ENCODE measurements around the gene TMEM9. TPM values are rescaled to one million over a fixed set of nuclear protein-coding genes. Genes with fewer than 3 reads are reported as not detected.

TMEM9 gene
- total and polyA plus RNA-seq, 9 of the 15 experiments (the other 6 are each of a cell fraction or from before 2014, with no cell fraction given), result 30.4 to 107 (median 67.6) TPM

DNA sequence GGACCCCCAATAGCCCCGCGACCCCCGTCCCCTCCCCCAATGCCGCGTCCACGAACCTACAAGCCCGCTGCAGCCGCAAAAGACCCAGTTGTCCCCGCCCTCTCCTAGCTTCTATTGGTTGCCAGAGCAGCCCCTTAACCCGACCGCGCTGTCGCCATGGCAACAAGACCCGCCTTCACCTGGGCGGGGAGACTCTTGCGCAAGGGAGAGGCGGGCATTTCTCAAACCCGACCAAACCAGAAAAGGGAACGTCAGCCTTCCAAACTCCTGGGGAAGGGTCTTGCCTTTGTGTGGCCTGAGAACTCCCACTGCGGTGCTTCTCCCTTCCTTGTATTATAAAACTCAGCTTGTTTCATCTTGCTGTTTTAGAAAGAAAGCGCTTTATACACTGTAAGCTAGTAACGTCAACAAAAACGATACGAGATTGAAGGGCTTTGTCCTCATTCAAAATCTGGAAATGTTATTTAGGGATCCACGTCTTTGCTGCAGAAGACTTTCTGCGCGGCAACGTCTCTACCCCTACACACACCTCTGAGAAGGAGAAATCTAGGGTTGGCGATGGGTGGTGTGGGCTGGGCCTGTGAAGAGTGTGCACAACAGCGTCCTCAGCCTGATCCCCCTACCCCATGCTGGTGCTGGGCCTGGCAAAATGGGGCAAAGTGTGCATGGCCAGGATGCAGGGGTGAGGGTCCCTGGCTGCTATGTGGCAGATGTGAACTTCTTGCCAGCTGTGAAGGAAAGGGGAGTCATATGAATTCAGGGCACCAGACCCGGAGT, at the start of gene TMEM9 (continued):
- TF ChIP-seq, protein P1, sequence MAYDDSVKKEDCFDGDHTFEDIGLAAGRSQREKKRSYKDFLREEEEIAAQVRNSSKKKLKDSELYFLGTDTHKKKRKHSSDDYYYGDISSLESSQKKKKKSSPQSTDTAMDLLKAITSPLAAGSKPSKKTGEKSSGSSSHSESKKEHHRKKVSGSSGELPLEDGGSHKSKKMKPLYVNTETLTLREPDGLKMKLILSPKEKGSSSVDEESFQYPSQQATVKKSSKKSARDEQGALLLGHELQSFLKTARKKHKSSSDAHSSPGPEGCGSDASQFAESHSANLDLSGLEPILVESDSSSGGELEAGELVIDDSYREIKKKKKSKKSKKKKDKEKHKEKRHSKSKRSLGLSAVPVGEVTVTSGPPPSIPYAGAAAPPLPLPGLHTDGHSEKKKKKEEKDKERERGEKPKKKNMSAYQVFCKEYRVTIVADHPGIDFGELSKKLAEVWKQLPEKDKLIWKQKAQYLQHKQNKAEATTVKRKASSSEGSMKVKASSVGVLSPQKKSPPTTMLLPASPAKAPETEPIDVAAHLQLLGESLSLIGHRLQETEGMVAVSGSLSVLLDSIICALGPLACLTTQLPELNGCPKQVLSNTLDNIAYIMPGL (CRISPR knock-in tag; IDR thresholded peaks at IDR 0.05), result 0 out of 2 replicates have a peak, but pooled peaks have one; percentile 1
- TF ChIP-seq SREBF2 (CRISPR knock-in tag; IDR thresholded peaks at IDR 0.05) (no peak), ZNF583 (CRISPR knock-in tag; IDR thresholded peaks at IDR 0.05) (peak; percentile 86; the same call in 1 of the 2 replicates), TOE1 (IDR thresholded peaks at IDR 0.05; ENCODE audit: borderline replicate concordance) (no peak), TOE1 (CRISPR knock-in tag; IDR thresholded peaks at IDR 0.05; ENCODE audit: borderline replicate concordance, low read depth) (0 out of 2 replicates have a peak, but pooled peaks have one; percentile 26), ID3 (CRISPR knock-in tag; IDR thresholded peaks at IDR 0.05) (no peak), ID3 (tag; IDR thresholded peaks at IDR 0.05) (peak; percentile 79; the same call in 1 of the 2 replicates), GABPB1 (CRISPR knock-in tag; IDR thresholded peaks at IDR 0.05) (0 out of 2 replicates have a peak, but pooled peaks have one; percentile 13), MTA3 (IDR thresholded peaks at IDR 0.05; ENCODE audit: borderline replicate concordance) (0 out of 2 replicates have a peak, but pooled peaks have one; percentile 35), MBD2 (IDR thresholded peaks at IDR 0.05; ENCODE audit: borderline replicate concordance, low read depth) (peak; percentile 87), POLR2G (IDR thresholded peaks at IDR 0.05; ENCODE audit: low read depth, low read length) (peak; percentile 33; the same call in 1 of the 2 replicates), LCOR (CRISPR knock-in tag; IDR thresholded peaks at IDR 0.05) (0 out of 2 replicates have a peak, but pooled peaks have one; percentile 31), SP2 (IDR thresholded peaks at IDR 0.05; ENCODE audit: extremely low read depth, low read depth, low read length, poor library complexity, severe bottlenecking) (peak; percentile 88), SMARCA4 (IDR thresholded peaks at IDR 0.05) (peak; percentile 65; the same call in 1 of the 2 replicates), ZBTB1 (CRISPR knock-in tag; IDR thresholded peaks at IDR 0.05; ENCODE audit: borderline replicate concordance, low read depth) (0 out of 2 replicates have a peak, but pooled peaks have one; percentile 51), ZNF253 (CRISPR knock-in tag; conservative IDR thresholded peaks at IDR 0.05) (no peak), KLF6 (CRISPR knock-in tag; IDR thresholded peaks at IDR 0.05; ENCODE audit: borderline replicate concordance) (peak; percentile 28; the same call in 1 of the 2 replicates), RBM25 (IDR thresholded peaks at IDR 0.05; ENCODE audit: low read depth, low read length, severe bottlenecking) (peak; percentile 60), MEIS2 (IDR thresholded peaks at IDR 0.05; ENCODE audit: partially characterized antibody) (peak; percentile 59), CEBPB (tag; IDR thresholded peaks at IDR 0.05) (peak; percentile 100), XRCC5 (IDR thresholded peaks at IDR 0.05; ENCODE audit: low read depth, low read length) (0 out of 2 replicates have a peak, but pooled peaks have one; percentile 75), U2AF1 (optimal IDR thresholded peaks at IDR 0.05; ENCODE audit: low read depth, low read length) (no peak)
- TF ChIP-seq, protein P2, sequence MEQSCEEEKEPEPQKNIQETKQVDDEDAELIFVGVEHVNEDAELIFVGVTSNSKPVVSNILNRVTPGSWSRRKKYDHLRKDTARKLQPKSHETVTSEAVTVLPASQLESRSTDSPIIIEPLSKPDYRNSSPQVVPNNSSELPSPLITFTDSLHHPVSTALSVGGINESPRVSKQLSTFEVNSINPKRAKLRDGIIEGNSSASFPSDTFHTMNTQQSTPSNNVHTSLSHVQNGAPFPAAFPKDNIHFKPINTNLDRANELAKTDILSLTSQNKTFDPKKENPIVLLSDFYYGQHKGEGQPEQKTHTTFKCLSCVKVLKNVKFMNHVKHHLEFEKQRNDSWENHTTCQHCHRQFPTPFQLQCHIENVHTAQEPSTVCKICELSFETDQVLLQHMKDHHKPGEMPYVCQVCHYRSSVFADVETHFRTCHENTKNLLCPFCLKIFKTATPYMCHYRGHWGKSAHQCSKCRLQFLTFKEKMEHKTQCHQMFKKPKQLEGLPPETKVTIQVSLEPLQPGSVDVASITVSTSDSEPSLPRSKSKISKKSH (CRISPR knock-in tag; IDR thresholded peaks at IDR 0.05), result no peak

All from K562 (cell line).